NB4 (cell line): ENCODE data around the gene WDR83.
A peak's percentile ranks its signal among the peaks of the same experiment; 100 is the strongest.
"Not testable (repeated sequence)": the region's sequence is repeated elsewhere in the genome, so short reads cannot be mapped to it uniquely, and the experiment has no call there.

ENCODE experiments used
- DNase-seq: peaks from one replicate; pipeline ENCODE4 v3.0.0; 2010; ENCODE audit warnings: low read depth
- H3K4me3 ChIP-seq: one replicate; pipeline ENCODE4 v1.5.1; 2011; ENCODE audit warnings: mild to moderate bottlenecking, low read depth, low read length, moderate library complexity
- CTCF ChIP-seq: IDR thresholded peaks from one replicate; pipeline ENCODE4 v1.5.1; 2012; ENCODE audit warnings: low read depth, low read length
- MAX ChIP-seq: IDR thresholded peaks from 2 replicates; pipeline ENCODE4 v1.6.1; 2011; ENCODE audit warnings: low read depth, low read length
- MYC ChIP-seq: IDR thresholded peaks from 2 replicates; pipeline ENCODE4 v1.6.1; 2011; ENCODE audit warnings: low read depth, low read length
- POLR2A ChIP-seq: IDR thresholded peaks from 2 replicates; pipeline ENCODE4 v1.6.1; 2011; ENCODE audit warnings: mild to moderate bottlenecking; ENCODE audit not compliant: insufficient read length; ENCODE audit errors: extremely low read depth

Gene WDR83

GRCh38 chr19:12666265-12667048, at the start of gene WDR83, which contains the start of gene MAN2B1:
Gene WDR83 (plus strand): TSS chr19:12666807. CDS start chr19:12669791, 2,984 bp downstream.
Gene MAN2B1 (minus strand): TSS chr19:12666742. CDS start chr19:12666701, 41 bp downstream.
- TF ChIP-seq POLR2A: peak; percentile 61
- no peak for TF ChIP-seq CTCF
- H3K4me3 ChIP-seq: peak within 1 kb of the TSS; percentile 98
- DNase-seq: peak; percentile 82

- TF ChIP-seq POLR2A (no peak), MAX (no peak), MYC (no peak), CTCF (no peak)
- DNase-seq: no peak
- no peak overlapping the region for H3K4me3 ChIP-seq
Measured at GRCh38 chr19:12617646-12618045, 49.0 kb upstream of the WDR83 start.

GRCh38 chr19:12621253-12622024, 45.2 kb upstream of the WDR83 start:
- H3K4me3 ChIP-seq, DNase-seq: not testable (repeated sequence)

GRCh38 chr19:12623361-12624031, 43.1 kb upstream of the WDR83 start:
- TF ChIP-seq CTCF (no peak), POLR2A (no peak), MYC (no peak), MAX (no peak)
- no peak for DNase-seq
- no peak overlapping the region for H3K4me3 ChIP-seq

- DNase-seq: no peak
- TF ChIP-seq MAX (no peak), POLR2A (no peak), CTCF (no peak), MYC (no peak)
- no peak overlapping the region for H3K4me3 ChIP-seq
Measured at GRCh38 chr19:12626958-12627357, 39.6 kb upstream of the WDR83 start.
